Astrocyte (in vitro differentiated cells and primary cell): ENCODE measurements around the gene PTPRO.

Experiments used
- EZH2 ChIP-seq: IDR thresholded peaks from 2 replicates; pipeline ENCODE4 v1.6.1; 2012; ENCODE audit warnings: mild to moderate bottlenecking, low read length, inconsistent platforms; ENCODE audit not compliant: insufficient read depth
- TF ChIP-seq, protein P1 (sequence below): IDR thresholded peaks from 2 replicates; pipeline ENCODE4 v1.5.1; 2011; ENCODE audit warnings: low read depth, mild to moderate bottlenecking, inconsistent platforms, low read length, moderate library complexity; ENCODE audit not compliant: insufficient read depth

DNA sequence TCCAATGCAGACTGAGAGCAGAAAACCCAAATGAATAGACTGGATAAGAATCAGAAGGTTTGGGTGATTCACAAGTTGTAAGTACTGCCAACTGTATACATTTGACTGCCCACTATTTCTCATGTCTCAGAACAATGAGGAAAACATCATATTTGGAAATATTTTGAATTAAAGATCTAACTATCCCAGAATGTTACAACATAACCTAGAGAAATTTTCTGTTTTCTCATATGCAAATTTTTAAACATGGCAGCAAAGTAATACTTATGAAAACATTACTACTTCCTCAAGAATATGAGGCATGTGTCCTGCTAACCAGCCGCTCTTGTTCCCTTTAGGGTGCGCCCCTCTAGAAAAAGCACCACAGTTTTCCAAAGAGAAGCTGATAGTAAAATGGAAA lies 179.9 kb downstream of the PTPRO start:
- TF ChIP-seq, protein P1, sequence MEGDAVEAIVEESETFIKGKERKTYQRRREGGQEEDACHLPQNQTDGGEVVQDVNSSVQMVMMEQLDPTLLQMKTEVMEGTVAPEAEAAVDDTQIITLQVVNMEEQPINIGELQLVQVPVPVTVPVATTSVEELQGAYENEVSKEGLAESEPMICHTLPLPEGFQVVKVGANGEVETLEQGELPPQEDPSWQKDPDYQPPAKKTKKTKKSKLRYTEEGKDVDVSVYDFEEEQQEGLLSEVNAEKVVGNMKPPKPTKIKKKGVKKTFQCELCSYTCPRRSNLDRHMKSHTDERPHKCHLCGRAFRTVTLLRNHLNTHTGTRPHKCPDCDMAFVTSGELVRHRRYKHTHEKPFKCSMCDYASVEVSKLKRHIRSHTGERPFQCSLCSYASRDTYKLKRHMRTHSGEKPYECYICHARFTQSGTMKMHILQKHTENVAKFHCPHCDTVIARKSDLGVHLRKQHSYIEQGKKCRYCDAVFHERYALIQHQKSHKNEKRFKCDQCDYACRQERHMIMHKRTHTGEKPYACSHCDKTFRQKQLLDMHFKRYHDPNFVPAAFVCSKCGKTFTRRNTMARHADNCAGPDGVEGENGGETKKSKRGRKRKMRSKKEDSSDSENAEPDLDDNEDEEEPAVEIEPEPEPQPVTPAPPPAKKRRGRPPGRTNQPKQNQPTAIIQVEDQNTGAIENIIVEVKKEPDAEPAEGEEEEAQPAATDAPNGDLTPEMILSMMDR = no peak
- no peak for TF ChIP-seq EZH2
